ENCODE data around the gene GPR132. TPM values are rescaled to one million over a fixed set of nuclear protein-coding genes. Genes with fewer than 3 reads are reported as not detected.

Gene GPR132
- polyA plus RNA-seq, 1 donor (not counting 4 experiments of a cell fraction or from before 2014, with no cell fraction given) = not detected

- Histone ChIP-seq H3K4me1 (ENCODE audit: control insufficient read depth, extremely low read depth, insufficient read depth, low read length) (peaks cover 68% of the 10 kb centered on the region), H3K4me2 (ENCODE audit: control insufficient read depth, extremely low read depth, insufficient read depth, low read depth, low read length) (peak overlapping the region; percentile 22), H3K4me3 (ENCODE audit: control insufficient read depth in 2 of 3, extremely low read depth in 1 of 3, insufficient read depth in 2 of 3, low read depth in 1 of 3, low read length in 3 of 3) (peak overlapping the region in 1 of 3 experiments; percentile 23), H3K27me3 (ENCODE audit: control insufficient read depth, extremely low read depth, insufficient read depth, low read length) (no peaks in the 10 kb centered on the region), H3K79me2 (ENCODE audit: control insufficient read depth, insufficient read depth, low read length) (peaks cover 2% of the 10 kb centered on the region), H3K36me3 (ENCODE audit: control insufficient read depth in 2 of 2, extremely low read depth in 1 of 2, insufficient read depth in 2 of 2, low read length in 2 of 2) (peaks cover 0 to 2% of the 10 kb centered on the region in 2 experiments), H2AFZ (ENCODE audit: control insufficient read depth, low read length) (no peak overlapping the region), H3K9me1 (ENCODE audit: control insufficient read depth, extremely low read depth, insufficient read depth, low read length) (no peaks in the 10 kb centered on the region), H4K20me1 (ENCODE audit: control insufficient read depth, extremely low read depth, insufficient read depth, low read length) (no peaks in the 10 kb centered on the region), H3K9me3 (ENCODE audit: control insufficient read depth, low read depth, low read length) (no peaks in the 10 kb centered on the region), H3K9ac (ENCODE audit: control insufficient read depth, extremely low read depth, insufficient read depth, low read length) (no peak overlapping the region), H3K27ac (ENCODE audit: control insufficient read depth, insufficient read depth, low read length) (peak overlapping the region; percentile 89)
- FAIRE-seq = peak; percentile 67
- TF ChIP-seq CTCF (optimal IDR thresholded peaks at IDR 0.05 in 1 of 3, IDR thresholded peaks at IDR 0.05 in 1 of 3, conservative IDR thresholded peaks at IDR 0.05 in 1 of 3; ENCODE audit: extremely low read depth in 1 of 3, insufficient read depth in 2 of 3, low read length in 3 of 3) (no peak), EZH2 (IDR thresholded peaks at IDR 0.05; ENCODE audit: low read length) (no peak)
- no peak for DNase-seq (ENCODE audit: low read depth, low spot score)
- dilution Hi-C loops (cut with MboI; ENCODE audit: extremely low pct_ligation_motif_present, low sequenced_read_pairs) = no loop called here
Measured at GRCh38 chr14:105026802-105027563, 38.2 kb downstream of the GPR132 start.

- dilution Hi-C loops (cut with MboI; ENCODE audit: extremely low pct_ligation_motif_present, low sequenced_read_pairs) = no loop called here
Measured at GRCh38 chr14:105026033-105026785, 39.0 kb downstream of the GPR132 start.

More at GRCh38 chr14:105026033-105026785, 39.0 kb downstream of the GPR132 start:
- H3K79me2 ChIP-seq (ENCODE audit: control insufficient read depth, insufficient read depth, low read length) = peaks cover 8% of the 10 kb centered on the region
- no peaks in the 10 kb centered on the region for H3K9me1 ChIP-seq (ENCODE audit: control insufficient read depth, extremely low read depth, insufficient read depth, low read length)
- FAIRE-seq (peak; percentile 17), DNase-seq (ENCODE audit: low read depth, low spot score) (no peak)
- H3K36me3 ChIP-seq (ENCODE audit: control insufficient read depth in 2 of 2, extremely low read depth in 1 of 2, insufficient read depth in 2 of 2, low read length in 2 of 2) = peaks cover 0 to 2% of the 10 kb centered on the region in 2 experiments
- no peaks in the 10 kb centered on the region for H3K27me3 ChIP-seq (ENCODE audit: control insufficient read depth, extremely low read depth, insufficient read depth, low read length)
- H4K20me1 ChIP-seq (ENCODE audit: control insufficient read depth, extremely low read depth, insufficient read depth, low read length) = no peaks in the 10 kb centered on the region
- H3K4me3 ChIP-seq (ENCODE audit: control insufficient read depth in 2 of 3, extremely low read depth in 1 of 3, insufficient read depth in 2 of 3, low read depth in 1 of 3, low read length in 3 of 3) = no peak overlapping the region
- H3K4me2 ChIP-seq (ENCODE audit: control insufficient read depth, extremely low read depth, insufficient read depth, low read depth, low read length) = peak overlapping the region; percentile 20
- no peaks in the 10 kb centered on the region for H3K9me3 ChIP-seq (ENCODE audit: control insufficient read depth, low read depth, low read length)
- peak overlapping the region; percentile 89 for H3K27ac ChIP-seq (ENCODE audit: control insufficient read depth, insufficient read depth, low read length)
- no peak for TF ChIP-seq CTCF (optimal IDR thresholded peaks at IDR 0.05 in 1 of 3, IDR thresholded peaks at IDR 0.05 in 1 of 3, conservative IDR thresholded peaks at IDR 0.05 in 1 of 3; ENCODE audit: extremely low read depth in 1 of 3, insufficient read depth in 2 of 3, low read length in 3 of 3)
- no peak for TF ChIP-seq EZH2 (IDR thresholded peaks at IDR 0.05; ENCODE audit: low read length)
- peak overlapping the region; percentile 36 for H3K9ac ChIP-seq (ENCODE audit: control insufficient read depth, extremely low read depth, insufficient read depth, low read length)
- no peak overlapping the region for H2AFZ ChIP-seq (ENCODE audit: control insufficient read depth, low read length)
- peaks cover 70% of the 10 kb centered on the region for H3K4me1 ChIP-seq (ENCODE audit: control insufficient read depth, extremely low read depth, insufficient read depth, low read length)
